ACC112 (cell line): ENCODE results near the gene LIPT2.

Source experiments
- H2AFZ ChIP-seq: fragments of 200-600 bp; sonication (generic); one replicate; pipeline ENCODE4 v1.6.0; 2017; ENCODE audit warnings: antibody characterized with exemption, low read length; ENCODE audit not compliant: unreplicated experiment
- H3K27ac ChIP-seq: fragments of 200-600 bp; sonication (generic); 2 replicates; pipeline ENCODE4 v1.5.1; 2014; ENCODE audit warnings: low read depth, mild to moderate bottlenecking, antibody characterized with exemption, low read length, moderate library complexity
- H3K27me3 ChIP-seq: fragments of 200-600 bp; sonication (generic); 2 replicates; pipeline ENCODE4 v1.6.1; 2014; ENCODE audit warnings: mild to moderate bottlenecking, antibody characterized with exemption, low read length, moderate library complexity, mixed read lengths; ENCODE audit not compliant: insufficient read depth
- H3K36me3 ChIP-seq: fragments of 200-600 bp; sonication (generic); 2 replicates; pipeline ENCODE4 v1.6.1; 2016; ENCODE audit warnings: mild to moderate bottlenecking, antibody characterized with exemption, low read length, moderate library complexity, mixed read lengths; ENCODE audit not compliant: insufficient read depth
- H3K4me1 ChIP-seq: fragments of 200-600 bp; sonication (generic); one replicate; pipeline ENCODE4 v1.6.1; 2016; ENCODE audit warnings: low read length, mixed read lengths; ENCODE audit not compliant: insufficient read depth, unreplicated experiment, control insufficient read depth
- H3K4me3 ChIP-seq: fragments of 200-600 bp; sonication (generic); 2 replicates; pipeline ENCODE4 v1.5.1; 2014; ENCODE audit warnings: mild to moderate bottlenecking, low read depth, low read length
- H3K79me2 ChIP-seq: fragments of 200-600 bp; sonication (generic); one replicate; pipeline ENCODE4 v1.6.0; 2016; ENCODE audit warnings: low read length; ENCODE audit not compliant: control insufficient read depth, unreplicated experiment, insufficient read depth

LIPT2 gene

DNA sequence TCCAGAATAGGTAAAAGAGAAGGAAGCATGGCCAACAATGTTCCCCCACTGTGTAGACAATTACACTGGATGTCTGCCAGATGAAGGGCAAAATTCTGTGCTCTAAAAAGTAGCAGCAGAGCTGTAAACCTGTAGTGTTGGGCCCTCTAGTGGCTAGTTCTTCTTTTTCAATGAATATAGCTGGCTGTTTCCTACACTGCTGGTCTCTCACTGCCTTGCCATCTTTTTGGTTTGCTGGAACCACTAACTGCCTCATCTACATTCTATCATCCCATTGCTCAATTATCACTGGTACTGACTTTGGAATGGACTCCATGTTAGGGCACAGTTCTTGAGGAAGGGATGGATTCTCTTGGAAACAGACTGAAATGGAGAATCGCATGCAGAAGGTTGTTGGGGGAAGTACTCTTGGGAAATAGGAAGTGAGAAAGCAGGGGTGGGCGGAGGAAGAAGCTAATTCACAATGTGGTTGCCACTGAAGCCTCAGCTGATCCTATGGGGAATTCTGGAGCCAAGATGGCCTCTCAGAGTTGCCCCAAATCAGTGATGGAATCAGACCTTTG, 44.1 kb downstream of the LIPT2 start:
- Histone ChIP-seq H3K27me3 (no peaks in the 10 kb centered on the region), H3K27ac (no peak overlapping the region), H3K36me3 (no peaks in the 10 kb centered on the region), H3K79me2 (no peaks in the 10 kb centered on the region), H3K4me3 (no peak overlapping the region), H2AFZ (peak overlapping the region; percentile 94), H3K4me1 (peaks cover 6% of the 10 kb centered on the region)

GRCh38 chr11:74447720-74448119, 45.8 kb downstream of the LIPT2 start:
- no peaks in the 10 kb centered on the region for H3K79me2 ChIP-seq
- H3K4me1 ChIP-seq, result peaks cover 6% of the 10 kb centered on the region
- H3K36me3 ChIP-seq, result no peaks in the 10 kb centered on the region
- H3K4me3 ChIP-seq, result no peak overlapping the region
- H3K27me3 ChIP-seq, result no peaks in the 10 kb centered on the region
- H3K27ac ChIP-seq, result no peak overlapping the region
- H2AFZ ChIP-seq, result no peak overlapping the region

DNA sequence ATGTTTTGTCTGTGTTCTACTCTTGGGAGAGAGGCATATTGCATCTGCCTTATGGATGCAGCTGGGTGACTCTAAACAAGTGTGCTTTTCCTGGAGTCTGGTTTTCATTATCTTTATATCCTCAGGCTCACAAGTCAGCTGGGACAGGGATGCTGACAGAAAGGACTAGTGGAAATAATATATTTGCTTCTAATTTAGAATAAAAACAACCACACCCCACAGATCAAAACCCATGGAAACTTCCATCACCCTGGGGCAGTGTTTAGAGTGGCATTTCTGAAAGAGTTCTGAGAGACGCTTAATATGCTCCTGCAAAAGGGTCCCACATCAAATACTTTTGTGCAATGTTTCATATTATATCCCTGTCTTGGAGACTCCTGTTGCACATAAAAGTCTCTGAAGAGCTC, 47.0 kb downstream of the LIPT2 start:
- Histone ChIP-seq H3K27ac (no peak overlapping the region), H3K36me3 (no peaks in the 10 kb centered on the region), H2AFZ (no peak overlapping the region), H3K4me3 (no peak overlapping the region), H3K27me3 (no peaks in the 10 kb centered on the region), H3K79me2 (no peaks in the 10 kb centered on the region), H3K4me1 (peaks cover 6% of the 10 kb centered on the region)

DNA sequence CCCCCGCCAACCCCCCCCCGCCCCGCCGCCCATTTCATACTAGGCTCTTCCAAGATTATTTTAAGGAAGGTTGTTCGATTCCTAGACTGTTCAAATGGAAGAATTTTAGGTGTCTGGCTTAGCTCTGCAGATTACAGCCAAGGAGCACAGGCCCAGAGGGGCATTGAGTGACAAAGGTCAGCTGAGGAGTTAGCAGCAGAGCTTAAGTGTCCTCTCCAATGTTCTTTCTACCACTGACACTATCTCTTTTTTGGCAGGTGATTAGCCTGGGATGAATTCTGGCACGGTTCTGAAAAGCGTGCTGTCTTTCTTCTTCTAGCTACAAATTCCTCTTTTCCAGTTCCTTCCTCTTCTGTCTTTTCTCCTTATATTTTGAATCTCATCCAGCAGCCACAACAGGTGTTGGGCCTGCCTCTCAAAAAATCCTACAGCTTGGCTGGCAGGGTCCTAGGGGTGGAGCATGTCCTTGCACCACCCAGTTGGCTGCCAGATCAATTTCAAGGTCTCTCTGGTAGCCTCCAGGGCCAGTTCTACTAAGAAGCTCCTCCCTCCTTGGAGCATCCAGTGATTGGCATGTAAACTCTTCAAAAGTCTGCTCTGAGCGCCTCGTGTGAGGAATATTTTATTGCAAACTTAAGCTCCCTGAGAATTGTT, 49.2 kb downstream of the LIPT2 start:
- H3K4me3 ChIP-seq, result no peak overlapping the region
- H3K27ac ChIP-seq, result no peak overlapping the region
- H3K4me1 ChIP-seq, result no peaks in the 10 kb centered on the region
- no peaks in the 10 kb centered on the region for H3K36me3 ChIP-seq
- no peaks in the 10 kb centered on the region for H3K27me3 ChIP-seq
- no peak overlapping the region for H2AFZ ChIP-seq
- H3K79me2 ChIP-seq, result no peaks in the 10 kb centered on the region

- no peak overlapping the region for H3K4me3 ChIP-seq
- H3K79me2 ChIP-seq, result no peaks in the 10 kb centered on the region
- no peak overlapping the region for H3K27ac ChIP-seq
- H2AFZ ChIP-seq, result no peak overlapping the region
- H3K27me3 ChIP-seq, result no peaks in the 10 kb centered on the region
- no peaks in the 10 kb centered on the region for H3K4me1 ChIP-seq
- H3K36me3 ChIP-seq, result no peaks in the 10 kb centered on the region
These were observed 50.3 kb downstream of the LIPT2 start for GRCh38 chr11:74443071-74443864.

GRCh38 chr11:74442636-74443035, 50.9 kb downstream of the LIPT2 start:
- Histone ChIP-seq H3K4me1 (no peaks in the 10 kb centered on the region), H3K27ac (no peak overlapping the region), H3K79me2 (no peaks in the 10 kb centered on the region), H3K36me3 (no peaks in the 10 kb centered on the region), H3K27me3 (no peaks in the 10 kb centered on the region), H3K4me3 (no peak overlapping the region), H2AFZ (no peak overlapping the region)
